ENCODE data around the gene FBN2. TPM values are rescaled to one million over a fixed set of nuclear protein-coding genes. Genes with fewer than 3 reads are reported as not detected.
"Not testable (repeated sequence)": the region's sequence is repeated elsewhere in the genome, so short reads cannot be mapped to it uniquely, and the experiment has no call there.

Gene FBN2
- total and polyA plus RNA-seq, 11 donors: 7.4 to 28.0 (median 9.7) TPM

DNA sequence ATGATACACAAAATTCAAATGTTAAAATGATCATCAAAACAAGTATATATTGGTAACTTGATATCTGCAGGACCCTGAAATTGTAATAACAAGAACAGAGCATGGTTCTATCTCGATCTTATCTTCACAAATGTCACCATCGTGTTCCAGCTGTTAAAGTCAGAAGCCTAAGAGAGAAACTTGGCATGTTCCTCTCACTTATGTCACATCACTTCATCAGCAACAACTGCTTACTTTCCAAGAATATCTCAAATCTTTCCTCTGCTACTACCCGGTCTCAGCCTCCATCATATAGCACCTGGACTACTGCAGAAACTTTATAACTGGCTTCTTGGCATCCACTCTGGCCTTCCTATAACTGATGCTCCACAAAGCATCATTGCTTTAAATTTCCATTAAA is 84.9 kb downstream of the FBN2 start:
- peaks cover 0 to 5% (median 0%) of the 10 kb centered on the region in 12 donors for H3K4me1 ChIP-seq
- intact Hi-C loops (cut with DNase I): no loop called here
- no peak overlapping the region for H3K27ac ChIP-seq
- H3K9me3 ChIP-seq: peaks cover 0 to 23% (median 7%) of the 10 kb centered on the region in 12 donors
- peak in 1 of 4 donors; percentile 22 for ATAC-seq
- no peak for TF ChIP-seq POLR2A (IDR thresholded peaks at IDR 0.05)
- TF ChIP-seq, protein P1, sequence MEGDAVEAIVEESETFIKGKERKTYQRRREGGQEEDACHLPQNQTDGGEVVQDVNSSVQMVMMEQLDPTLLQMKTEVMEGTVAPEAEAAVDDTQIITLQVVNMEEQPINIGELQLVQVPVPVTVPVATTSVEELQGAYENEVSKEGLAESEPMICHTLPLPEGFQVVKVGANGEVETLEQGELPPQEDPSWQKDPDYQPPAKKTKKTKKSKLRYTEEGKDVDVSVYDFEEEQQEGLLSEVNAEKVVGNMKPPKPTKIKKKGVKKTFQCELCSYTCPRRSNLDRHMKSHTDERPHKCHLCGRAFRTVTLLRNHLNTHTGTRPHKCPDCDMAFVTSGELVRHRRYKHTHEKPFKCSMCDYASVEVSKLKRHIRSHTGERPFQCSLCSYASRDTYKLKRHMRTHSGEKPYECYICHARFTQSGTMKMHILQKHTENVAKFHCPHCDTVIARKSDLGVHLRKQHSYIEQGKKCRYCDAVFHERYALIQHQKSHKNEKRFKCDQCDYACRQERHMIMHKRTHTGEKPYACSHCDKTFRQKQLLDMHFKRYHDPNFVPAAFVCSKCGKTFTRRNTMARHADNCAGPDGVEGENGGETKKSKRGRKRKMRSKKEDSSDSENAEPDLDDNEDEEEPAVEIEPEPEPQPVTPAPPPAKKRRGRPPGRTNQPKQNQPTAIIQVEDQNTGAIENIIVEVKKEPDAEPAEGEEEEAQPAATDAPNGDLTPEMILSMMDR (IDR thresholded peaks at IDR 0.05): no peak
- no peaks in the 10 kb centered on the region for H3K36me3 ChIP-seq
- DNase-seq: no peak
- H3K4me3 ChIP-seq: no peak overlapping the region
- no peaks in the 10 kb centered on the region for H3K27me3 ChIP-seq
- WGBS, 4 donors: 23 to 32% (median 27%) methylated on average over 3 of the region's 3 CpGs

DNA sequence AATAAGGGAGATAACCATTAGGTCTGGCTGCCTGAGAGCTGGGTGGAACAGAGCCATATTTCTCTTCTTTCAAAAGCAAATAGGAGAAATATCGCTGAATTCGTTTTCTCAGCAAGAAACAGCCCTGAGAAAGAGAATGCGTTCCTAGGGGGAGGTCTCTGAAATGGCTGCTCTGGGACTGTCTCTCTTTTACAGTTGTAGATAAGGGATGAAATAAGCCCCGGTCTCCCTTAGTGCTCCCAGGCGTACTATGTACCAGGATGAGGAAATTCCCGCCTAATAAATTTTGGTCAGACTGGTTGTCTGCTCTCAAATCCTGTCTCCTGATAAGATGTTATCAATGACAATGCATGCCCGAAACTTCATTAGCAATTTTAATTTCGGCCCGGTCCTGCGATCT is 90.8 kb downstream of the FBN2 start:
- DNase-seq; H3K4me1 ChIP-seq; intact Hi-C loops (cut with DNase I); H3K4me3 ChIP-seq; H3K27me3 ChIP-seq; ATAC-seq; H3K27ac ChIP-seq; H3K36me3 ChIP-seq: not testable (repeated sequence)
- WGBS, 4 donors: 95 to 97% (median 96%) methylated on average over 9 to 10 of the region's 10 CpGs
- peaks cover 0 to 38% (median 14%) of the 10 kb centered on the region in 12 donors for H3K9me3 ChIP-seq

DNA sequence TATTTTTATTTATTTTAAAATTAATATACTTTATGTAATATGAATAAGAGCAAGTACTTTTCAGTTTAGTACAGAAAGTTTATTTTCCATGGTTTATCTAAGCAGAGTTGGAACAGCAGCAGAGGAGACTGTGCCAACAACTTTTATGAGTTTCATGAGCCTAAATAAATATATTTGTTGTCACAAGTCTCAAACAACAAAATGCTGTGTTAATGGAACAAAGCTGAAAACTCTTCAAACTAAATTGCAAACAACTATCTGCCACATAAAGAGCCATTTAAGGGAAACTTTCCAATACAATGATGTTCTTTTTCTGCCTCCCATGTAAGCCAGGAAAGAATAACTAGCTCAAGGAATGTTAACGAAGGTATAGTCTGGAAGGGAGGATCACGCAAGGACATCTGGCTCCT is 96.1 kb downstream of the FBN2 start:
- TF ChIP-seq, protein P1 (IDR thresholded peaks at IDR 0.05): no peak
- no peak for TF ChIP-seq POLR2A (IDR thresholded peaks at IDR 0.05)
- intact Hi-C loops (cut with DNase I): no loop called here

DNA sequence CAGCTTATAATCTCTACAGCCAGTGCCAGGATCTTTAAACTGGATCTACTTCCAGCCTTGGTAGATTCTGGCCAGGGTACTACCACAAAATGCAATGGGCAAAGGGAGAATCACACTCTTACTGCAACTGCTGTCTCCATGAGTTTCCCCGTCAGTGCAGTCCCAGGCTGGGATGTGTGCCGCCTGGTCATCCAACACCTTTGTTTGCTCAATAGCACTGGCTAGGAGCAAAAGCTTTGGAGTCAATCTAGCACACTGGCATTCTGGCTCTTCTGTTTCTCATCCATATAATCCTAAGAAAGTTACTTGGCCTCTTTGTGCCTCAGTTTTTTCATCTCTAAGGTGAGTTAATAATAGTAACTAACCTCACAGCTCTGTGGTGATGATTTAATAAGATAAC is 96.9 kb downstream of the FBN2 start:
- no peak for DNase-seq
- Histone ChIP-seq H3K4me3 (no peak overlapping the region), H3K27me3 (no peaks in the 10 kb centered on the region), H3K27ac (no peak overlapping the region), H3K9me3 (peaks cover 0 to 1% (median 0%) of the 10 kb centered on the region in 12 donors), H3K36me3 (no peaks in the 10 kb centered on the region), H3K4me1 (peaks cover 0 to 6% (median 0%) of the 10 kb centered on the region in 12 donors)
- TF ChIP-seq POLR2A (IDR thresholded peaks at IDR 0.05): no peak
- TF ChIP-seq, protein P1 (IDR thresholded peaks at IDR 0.05): no peak
- WGBS, 4 donors: 91 to 97% (median 96%) methylated on average over 2 of the region's 2 CpGs
- intact Hi-C loops (cut with DNase I): no loop called here
- no peak for ATAC-seq

More for the DNA sequence above, 96.1 kb downstream of the FBN2 start:
- Histone ChIP-seq H3K27ac (no peak overlapping the region), H3K4me3 (no peak overlapping the region), H3K9me3 (peaks cover 0 to 9% (median 2%) of the 10 kb centered on the region in 12 donors), H3K27me3 (no peaks in the 10 kb centered on the region), H3K36me3 (no peaks in the 10 kb centered on the region), H3K4me1 (peaks cover 0 to 6% (median 0%) of the 10 kb centered on the region in 12 donors)
- WGBS, 4 donors: 47 to 59% (median 53%) methylated on average over 2 of the region's 2 CpGs
- ATAC-seq (no peak), DNase-seq (no peak)

DNA sequence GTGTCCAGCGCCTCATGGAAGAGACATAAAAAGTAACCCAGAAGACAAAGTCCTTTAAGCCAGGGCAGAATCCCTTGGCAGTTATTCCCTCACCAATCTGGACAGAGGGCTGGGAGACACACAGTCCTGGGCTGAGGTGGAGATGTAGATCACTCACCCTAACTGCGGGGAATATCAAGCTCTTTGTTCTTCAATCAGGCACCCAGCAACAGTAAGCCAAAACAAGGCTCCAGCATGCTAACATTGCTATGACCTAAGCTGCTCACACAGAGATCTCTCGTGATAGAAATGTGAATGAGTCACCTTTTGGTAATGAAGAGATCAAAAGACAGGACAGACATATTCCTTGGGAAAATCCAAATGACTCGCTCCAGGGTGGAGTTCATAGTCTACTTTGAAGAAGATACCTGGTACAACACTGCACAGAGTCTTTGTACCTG is 101.3 kb downstream of the FBN2 start:
- ATAC-seq (peak in 1 of 4 donors; percentile 43), DNase-seq (no peak)
- Histone ChIP-seq H3K4me1 (peaks cover 0 to 6% (median 0%) of the 10 kb centered on the region in 12 donors), H3K27me3 (no peaks in the 10 kb centered on the region), H3K36me3 (no peaks in the 10 kb centered on the region), H3K27ac (no peak overlapping the region), H3K4me3 (no peak overlapping the region), H3K9me3 (no peaks in the 10 kb centered on the region)
- 73 to 79% (median 76%) methylated on average over 4 of the region's 4 CpGs for WGBS, 4 donors
- TF ChIP-seq, protein P1 (IDR thresholded peaks at IDR 0.05): no peak
- TF ChIP-seq POLR2A (IDR thresholded peaks at IDR 0.05): no peak
- intact Hi-C loops (cut with DNase I): loop anchor here in 1 of 10 donors (5.0 kb wide), 1 partner anchor 34 kb away; no protein-coding TSS in a partner anchor

All from heart left ventricle (tissue), 16 donors.